HG02970 (cell line): Measurements from ENCODE around the gene RTP5.
A peak's percentile ranks its signal among the peaks of the same experiment; 100 is the strongest.
"Not testable (repeated sequence)": the region's sequence is repeated elsewhere in the genome, so short reads cannot be mapped to it uniquely, and the experiment has no call there.

Experiments used
- ATAC-seq: cut with Tn5 transposase; IDR thresholded peaks from one replicate; pipeline ENCODE4 v1.9.1; 2021; ENCODE audit warnings: mild to moderate bottlenecking, moderate library complexity, moderate number of reproducible peaks; ENCODE audit not compliant: unreplicated experiment, low FRiP score

Gene RTP5

DNA sequence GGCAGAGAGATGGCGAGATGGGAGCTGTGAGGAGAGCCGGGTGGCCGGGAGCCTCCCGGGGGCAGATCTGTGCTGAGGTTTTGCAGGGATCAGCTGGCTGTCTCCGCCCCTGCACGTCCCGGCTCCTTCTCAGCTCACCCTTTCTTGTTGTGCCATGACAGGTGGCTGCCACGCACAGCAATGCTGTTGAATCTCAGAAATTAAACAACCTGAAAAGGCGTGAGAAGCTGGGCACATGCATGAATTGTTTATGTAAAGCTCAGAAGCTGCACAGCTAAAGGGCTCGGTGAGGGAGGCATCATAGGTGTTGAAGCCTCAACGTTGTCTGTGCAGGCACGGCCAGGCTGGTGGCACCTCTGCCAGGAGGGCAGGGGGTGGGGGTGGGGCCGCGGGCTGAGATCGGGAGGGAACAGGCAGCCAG, 858 bp upstream of the RTP5 start:
- no peak for ATAC-seq

DNA sequence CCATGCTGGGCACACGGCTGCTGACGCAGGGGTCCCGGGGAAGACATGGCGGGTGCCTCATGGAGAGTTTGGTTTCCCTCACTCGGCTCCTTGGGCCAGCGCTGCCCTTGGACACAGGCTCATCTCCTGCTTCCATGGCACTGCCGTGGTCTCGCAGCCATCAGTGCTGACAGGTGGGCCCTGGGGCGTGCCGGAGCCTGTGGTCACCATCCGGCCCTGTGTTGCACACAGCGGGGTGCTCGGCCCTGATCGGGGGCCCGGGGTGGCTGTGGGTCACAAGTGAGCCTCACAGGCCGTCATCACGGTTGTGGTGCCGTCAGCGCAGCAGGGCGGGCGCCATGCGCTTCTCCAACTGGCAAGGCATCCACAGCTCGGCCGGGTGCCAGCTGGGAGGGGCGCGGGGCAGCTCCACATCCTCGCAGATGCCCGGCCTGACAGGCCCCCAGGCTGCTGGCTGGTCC, 582 bp downstream of the RTP5 start:
- ATAC-seq = no peak

DNA sequence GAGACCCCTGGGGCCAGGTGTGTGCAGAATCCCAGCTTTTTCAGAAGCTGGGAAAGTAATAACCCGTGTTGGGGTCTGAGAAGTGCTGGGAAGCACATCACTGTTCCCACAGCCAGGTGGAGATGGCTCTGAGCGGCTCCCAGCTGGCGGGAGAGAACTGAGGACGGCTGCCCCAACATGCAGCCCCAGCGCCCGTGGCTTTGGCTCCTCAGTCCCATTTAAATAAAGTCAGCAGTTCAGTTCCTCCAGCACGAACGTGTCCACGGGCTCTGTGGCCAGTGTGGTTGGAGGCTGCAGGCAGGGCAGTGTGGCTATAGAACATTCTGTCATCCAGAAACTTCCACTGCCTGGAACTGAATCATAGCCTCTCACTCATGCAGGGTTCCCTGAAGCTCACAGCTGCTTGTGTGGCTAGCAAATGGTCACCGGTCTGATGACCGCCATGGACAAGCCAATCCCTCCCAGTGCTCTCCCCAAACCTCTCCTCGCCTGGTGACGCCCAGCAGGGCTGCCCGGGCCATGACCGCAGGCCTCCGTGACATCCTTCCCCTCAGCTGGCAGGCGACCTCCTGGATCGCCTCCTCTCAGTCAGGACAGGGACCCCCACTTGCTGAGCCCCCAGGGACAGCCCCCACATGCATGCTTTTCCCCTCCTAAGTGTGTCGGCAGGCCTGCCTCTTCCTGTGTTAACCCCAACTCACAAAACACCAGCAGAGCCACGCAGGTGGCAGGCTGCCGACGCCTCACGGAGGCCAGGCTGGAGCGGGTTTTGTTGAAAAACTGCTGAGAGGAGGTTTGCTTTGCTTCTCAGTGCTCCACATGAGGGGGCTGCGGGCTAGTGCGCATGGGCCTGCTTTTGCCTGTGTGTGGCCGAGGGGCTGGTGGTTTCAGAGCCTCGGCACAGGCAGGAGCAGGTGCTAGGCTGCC, 1.3 kb downstream of the RTP5 start:
- no peak for ATAC-seq

DNA sequence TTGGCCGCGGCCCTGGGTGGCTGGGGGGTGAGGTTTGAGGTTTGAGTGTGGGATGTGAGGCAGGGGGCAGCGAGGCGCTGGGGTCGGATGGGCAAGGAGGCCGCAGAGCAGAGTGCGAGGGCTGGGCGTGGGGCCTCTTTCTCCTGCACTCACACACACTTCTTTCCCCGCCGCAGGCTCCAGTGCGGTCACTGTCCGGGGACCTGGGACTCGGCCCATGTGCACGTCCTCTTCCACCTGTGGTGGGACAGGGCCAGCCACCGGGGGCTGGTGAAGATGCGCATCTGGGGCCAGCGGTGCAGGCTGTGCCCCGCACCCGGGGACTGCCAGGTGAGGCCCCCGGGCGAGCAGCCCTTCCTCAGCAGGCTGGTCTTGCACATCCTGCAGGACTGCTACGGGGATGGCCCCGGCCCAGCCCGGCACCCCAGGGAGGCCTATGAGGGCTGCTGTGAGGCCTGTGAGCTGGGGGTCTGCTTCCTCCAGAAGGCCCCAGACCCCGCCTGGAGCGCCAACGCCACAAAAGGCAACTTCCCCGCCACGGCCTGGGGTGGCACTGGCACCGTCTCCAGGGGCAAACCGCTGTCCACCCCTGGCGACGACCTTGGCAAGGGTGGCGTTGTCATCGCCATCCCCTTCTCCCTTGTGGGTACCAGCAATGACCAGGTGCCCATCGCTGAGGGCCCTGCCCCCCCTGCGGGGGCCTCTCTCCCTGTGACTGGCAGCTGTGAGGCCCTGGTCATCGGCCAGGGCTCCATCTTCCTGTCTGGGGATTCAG, 2.2 kb downstream of the RTP5 start:
- no peak for ATAC-seq

DNA sequence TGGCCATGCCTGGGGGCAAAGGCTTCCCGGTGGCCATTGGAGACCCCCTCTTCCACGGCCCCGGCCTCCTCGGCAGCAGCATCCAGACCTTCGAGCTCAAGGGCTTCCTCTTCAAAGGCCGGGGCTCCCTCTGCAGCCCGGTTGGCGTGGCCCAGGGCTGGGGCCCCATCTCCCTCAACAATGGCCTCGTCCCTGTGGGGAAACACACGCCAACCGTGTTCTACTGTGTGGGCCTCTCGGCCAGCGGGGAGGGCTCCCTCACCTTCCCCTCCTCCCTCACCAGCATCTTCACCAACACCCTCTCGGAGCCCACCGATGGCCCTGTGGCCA, 2.7 kb downstream of the RTP5 start:
- ATAC-seq = no peak

DNA sequence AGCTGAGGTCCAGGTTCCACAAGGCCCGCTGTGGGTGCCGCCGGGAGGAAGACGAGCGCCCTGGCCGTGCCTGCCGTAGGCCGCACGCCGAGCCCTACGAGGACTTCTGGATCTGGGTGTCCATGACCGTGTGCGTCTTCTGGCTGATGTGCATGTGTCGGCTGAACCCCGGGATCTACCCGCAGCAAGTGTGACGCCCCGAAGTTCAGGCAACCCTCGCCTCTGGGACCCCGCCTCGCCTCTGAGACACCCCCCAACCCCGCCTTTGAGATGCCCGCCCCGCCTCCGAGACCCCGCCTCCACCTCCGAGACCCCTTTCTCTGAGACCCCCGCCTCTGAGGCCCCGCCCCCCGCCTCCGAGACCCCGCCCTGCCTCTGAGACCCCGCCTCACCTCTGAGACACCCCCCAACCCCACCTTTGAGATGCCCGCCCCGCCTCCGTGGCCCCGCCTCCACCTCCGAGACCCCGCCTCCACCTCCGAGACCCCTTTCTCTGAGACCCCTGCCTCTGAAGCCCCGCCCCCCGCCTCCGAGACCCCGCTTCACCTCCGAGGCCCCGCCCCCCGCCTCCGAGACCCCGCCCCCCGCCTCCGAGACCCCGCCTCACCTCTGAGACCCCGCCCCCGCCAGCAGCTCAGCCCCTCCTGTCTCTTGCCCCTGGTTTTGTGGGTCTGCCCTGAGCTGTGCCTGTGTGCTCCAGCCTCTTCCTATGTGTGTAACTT, 3.7 kb downstream of the RTP5 start:
- ATAC-seq = no peak

DNA sequence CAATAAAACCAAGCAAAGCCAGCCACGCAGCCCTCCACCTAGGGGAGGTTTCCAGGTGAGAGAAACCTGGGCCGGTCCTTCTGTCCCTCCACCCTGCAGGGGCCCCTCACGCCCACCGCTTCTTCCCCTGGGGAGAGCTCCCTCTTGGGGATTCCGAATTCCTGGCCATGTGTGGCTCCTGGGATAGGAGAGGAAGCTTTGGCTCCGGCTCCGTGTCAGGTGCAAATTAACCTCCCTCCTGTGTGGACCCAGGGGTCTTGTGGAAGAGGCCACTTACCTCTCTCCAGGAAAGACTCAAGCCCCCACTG, 4.2 kb downstream of the RTP5 start:
- no peak for ATAC-seq

DNA sequence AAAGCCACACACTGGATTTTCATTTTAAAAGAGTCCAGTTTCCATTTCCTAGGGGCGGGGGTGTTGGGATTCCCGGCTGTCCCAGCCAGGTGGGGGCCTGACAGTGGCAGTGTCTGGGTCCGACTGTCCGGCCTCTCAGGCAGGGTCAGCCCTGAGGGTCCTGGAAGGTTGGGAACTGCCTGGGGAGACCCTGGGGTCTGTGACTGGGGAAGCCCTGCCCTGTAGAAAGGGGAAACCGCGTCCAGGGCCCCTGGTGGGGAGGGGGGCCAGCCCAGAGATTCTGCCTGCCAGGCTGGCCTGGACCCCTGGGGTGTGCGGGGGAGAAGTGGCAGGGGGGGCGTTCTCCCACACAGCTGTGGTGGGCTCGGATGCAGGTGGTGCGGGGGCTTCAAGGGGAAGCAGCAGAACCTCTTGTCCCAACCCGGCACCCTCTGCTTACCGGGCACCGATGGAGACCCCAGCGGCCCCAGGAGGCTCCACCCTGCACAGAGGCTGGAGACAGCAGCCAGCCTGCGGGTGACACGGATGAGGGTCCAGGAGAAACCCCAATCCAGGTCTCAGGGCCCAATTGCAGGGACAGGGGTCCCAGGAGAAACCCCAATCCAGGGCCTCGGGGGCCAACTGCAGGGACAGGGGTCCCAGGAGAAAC, 4.9 kb downstream of the RTP5 start:
- no peak for ATAC-seq

DNA sequence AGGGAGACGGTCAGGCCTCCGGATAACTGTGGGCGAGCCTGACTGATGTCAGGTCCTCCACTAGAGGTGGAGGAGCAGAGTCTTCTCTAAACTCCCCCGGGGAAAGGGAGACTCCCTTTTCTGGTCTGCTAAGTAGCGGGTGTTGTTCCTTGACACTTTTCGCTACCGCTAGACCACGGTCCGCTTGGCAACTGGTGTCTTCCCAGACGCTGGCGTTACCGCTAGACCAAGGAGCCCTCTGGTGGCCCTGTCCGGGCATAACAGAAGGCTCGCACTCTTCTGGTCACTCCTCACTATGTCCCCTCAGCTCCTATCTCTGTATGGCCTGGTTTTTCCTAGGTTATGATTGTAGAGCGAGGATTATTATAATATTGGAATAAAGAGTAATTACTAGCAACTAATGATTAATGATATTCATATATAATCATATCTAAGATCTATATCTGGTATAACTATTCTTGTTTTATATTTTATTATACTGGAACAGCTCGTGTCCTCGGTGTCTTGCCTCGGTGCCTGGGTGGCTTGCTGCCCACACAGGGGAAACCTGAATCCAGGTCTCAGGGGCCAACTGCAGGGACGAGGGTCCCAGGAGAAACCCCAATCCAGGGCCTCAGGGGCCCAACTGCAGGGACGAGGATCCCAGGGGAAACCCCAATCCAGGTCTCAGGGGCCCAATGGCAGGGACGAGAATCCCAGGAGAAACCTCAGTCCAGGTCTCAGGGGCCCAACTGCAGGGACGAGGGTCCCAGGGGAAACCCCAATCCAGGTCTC, 6.4 kb downstream of the RTP5 start:
- ATAC-seq = not testable (repeated sequence)

DNA sequence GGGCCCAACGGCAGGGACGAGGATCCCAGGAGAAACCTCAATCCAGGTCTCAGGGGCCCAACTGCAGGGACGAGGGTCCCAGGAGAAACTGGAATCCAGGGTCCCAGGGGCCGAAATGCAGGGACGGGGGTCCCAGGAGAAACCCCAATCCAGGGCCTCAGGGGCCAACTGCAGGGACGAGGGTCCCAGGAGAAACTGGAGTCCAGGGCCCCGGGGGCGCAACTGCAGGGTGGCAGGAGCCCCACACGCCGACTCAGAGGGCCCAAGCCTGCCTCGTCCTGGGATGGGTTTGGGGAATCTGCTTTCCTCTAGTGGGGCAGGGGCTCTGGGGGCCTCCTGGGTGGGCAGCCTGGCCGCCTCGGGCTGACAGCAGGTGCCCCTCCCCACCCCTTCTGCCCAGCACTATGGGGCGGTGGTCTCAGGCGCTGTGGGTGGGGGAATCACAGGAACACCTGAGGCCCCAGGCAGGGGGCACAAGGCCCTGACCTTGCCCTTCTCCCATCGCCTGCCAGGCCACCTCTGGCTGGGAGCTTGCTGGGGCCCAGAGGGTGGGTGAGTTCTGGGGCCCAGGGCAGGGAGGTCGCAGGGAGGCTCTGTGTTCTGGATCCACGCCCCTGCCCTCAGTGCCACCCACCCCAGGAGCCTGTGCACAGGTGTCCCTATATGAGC, 7.1 kb downstream of the RTP5 start:
- ATAC-seq = no peak

DNA sequence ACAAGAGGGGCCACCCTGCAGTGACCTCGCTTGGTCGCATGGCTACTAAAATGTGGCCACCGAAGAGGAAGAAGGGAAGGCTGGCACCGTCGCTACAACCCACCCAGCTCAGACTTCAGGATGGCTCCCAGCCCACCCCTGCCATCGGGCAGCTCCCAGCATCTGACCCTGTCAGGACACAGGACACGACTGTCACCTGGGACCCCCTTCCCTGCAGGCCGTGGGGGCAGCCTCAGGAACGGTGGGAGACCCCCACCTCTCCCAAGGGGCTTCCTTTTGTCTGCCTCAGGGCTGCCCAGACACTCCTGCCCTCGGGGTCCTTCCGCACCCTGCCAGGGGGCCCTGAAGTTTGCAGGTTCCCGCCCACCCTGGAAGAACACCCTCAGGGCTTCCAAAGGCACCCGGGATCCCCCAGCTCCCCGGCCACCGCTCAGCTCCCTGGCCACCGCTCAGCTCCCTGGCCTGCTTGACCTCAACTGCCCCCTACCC, 7.7 kb downstream of the RTP5 start:
- no peak for ATAC-seq

DNA sequence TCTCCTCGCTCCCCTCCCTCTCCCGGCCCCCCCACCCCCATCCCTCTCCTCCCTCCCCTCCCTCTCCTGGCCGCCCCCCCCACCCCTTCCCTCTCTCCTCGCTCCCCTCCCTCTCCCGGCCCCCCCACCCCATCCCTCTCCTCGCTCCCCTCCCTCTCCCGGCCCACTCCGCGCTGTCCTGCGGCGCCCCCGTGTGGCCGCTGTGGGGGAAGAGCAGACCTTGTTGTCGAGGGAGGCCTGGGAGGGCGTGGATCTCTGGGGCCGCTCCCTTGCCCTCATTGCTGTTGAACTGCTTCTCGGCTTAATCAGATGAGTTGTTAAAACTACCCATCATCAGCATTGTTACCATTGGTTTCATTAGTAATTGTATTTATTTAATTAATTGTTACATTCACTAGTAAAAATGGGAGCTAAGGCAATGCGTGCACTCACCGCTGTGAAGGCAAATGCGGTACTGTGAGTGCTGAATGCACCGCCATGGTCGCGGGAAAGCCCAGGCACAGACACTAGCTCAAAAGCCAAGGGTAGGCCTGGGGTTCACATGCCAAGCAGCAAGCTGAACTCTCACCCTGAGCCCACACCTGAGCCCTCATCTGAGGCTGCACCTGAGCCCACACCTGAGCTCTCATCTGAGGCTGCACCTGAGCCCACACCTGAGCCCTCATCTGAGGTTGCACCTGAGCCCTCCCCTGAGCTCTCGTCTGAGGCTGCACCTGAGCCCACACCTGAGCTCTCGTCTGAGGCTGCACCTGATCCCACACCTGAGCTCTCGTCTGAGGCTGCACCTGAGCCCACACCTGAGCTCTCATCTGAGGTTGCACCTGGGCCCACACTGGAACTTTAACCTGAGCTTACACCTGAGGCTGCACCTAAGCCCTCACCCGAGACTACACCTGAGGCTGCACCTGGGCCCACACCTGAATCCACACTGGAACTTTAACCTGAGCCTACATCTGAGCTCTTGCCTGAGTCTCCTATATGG, 8.8 kb downstream of the RTP5 start:
- ATAC-seq = no peak

DNA sequence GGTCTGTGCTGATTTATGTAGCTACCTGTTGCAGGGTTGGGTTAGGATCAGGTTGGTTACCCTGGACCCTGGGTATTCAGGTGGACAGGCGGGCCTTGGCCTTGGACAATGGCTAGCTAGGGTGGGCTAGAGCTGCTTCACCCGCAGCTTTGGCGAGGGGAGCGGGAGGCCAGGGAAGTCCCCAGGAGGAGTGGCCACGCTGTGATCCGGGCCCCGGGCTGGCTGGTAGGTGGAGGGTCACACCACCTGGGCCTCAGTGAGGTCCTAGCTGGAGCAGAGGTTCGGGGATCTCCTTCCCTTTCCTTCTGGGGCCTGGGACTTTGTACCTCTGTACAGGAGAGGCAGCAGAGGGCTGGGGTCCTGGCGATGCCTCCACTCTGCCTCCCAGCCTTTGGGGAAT, 9.8 kb downstream of the RTP5 start:
- no peak for ATAC-seq

DNA sequence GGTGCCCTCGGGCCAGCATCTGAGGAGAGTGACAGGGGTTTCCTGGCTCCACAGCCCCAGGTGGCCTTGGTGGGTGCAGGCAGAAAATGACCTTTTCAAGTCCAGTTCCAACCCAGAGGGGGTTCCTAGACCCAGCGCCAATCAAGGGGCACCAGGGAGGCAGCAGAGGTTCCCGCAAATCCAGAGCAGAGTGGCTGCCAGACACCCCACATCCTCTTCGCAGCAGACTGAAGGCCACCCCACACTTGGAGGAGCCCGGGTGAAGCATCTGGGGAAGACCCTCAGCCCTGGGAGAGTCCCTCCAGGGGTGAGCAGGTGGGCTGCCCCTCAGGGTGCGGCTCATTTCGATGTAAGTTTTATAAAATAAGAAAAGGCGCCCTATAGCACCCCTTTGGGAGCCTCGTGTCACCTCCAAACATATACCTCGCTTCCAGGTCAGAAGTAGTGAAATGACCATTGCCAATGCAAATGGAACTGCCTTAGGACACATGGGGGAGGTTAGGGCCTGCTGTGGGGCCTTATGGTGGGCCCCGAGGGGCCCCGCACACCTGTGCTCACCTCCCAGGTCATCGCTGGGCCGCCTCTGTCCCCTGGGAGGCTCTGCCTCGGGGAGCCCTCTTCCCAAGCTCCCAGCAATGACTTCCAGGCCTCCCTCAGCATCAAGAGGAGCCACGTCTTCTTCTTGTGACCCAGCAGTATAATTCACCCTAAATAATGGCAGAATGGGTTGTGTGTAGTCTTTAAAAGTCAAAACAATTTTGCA, 11.0 kb downstream of the RTP5 start:
- ATAC-seq = no peak

DNA sequence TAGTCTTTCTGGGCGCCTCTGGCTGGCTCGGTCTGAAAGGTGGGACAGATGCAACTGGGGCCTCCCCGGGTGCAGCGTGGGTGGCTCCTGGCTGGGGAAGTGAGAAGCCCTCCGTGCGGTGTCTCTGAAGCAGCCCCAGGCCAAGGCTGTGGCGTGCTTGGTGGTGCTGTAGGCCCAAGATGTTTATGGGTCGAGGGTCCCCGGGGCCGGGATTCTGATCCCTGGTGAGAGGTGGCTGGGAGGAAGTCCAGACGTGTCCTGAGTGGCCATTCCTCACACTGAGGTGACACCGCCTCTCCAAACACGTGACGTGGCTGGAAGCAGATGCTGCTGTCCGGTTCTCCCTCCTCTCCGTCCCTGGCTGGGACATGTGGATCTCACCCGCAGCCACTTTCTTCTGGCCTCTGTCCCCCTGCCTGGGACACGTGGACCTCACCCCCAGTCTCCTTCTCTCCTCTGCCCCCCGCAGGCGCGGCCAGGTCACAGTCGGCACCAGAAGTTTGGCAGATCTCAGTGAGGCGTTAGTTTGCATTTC, 12.6 kb downstream of the RTP5 start:
- ATAC-seq = peak; percentile 42

DNA sequence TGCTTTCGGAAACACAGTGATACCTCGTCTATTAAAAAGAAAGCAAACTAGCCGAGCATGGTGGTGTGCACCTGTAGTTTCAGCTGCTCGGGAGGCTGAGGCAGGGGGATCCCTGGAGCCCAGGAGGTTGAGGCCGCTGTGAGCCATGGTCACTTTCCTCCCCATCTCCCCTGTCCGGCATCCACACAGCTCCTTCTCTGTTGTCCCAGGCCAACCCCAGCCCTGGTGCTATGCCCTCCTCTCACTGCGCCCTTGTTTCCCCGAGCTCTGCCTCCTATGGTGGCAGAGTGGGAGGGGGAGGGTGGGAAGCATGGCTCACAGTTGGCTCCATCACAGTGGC, 15.4 kb downstream of the RTP5 start:
- no peak for ATAC-seq

DNA sequence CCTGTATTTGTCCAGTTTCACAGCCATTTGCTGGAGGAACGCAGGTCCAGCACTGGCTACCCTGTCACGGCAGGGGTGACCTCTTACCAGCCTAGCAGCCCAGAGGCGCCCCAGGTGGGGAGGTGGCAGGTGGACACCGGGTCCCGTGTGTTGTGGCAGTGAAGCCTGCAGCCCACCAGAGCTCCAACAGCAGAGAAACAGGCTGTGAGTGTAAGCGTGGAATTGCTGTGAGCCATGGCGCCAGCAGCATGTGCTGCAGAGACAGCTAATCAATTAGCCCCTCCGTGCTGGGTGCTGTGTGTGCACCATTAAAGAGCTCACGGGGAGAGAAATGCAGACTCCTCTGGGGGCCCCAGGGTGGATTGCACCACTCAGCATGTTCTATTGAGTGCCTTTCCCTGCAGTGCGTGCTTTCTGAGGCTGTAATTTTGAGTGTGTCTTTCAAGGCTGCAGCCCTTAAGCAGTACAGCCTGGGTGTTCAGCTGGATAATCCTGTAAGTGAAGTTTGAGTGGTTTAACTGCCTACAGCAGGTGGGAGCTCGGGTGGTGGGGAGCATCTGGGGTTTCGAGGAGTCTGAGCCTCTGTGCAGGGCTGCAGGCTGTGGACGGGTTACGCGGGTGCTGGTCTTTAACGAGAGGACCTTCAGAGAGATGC, 15.9 kb downstream of the RTP5 start:
- ATAC-seq = no peak
